HG03025 (cell line): Measurements from ENCODE around the gene GNAZ.
A peak's percentile ranks its signal among the peaks of the same experiment; 100 is the strongest.

Source experiments
- ATAC-seq: cut with Tn5 transposase; IDR thresholded peaks from one replicate; pipeline ENCODE4 v1.9.1; 2021; ENCODE audit warnings: mild to moderate bottlenecking, moderate library complexity; ENCODE audit not compliant: unreplicated experiment, low FRiP score

Gene GNAZ

DNA sequence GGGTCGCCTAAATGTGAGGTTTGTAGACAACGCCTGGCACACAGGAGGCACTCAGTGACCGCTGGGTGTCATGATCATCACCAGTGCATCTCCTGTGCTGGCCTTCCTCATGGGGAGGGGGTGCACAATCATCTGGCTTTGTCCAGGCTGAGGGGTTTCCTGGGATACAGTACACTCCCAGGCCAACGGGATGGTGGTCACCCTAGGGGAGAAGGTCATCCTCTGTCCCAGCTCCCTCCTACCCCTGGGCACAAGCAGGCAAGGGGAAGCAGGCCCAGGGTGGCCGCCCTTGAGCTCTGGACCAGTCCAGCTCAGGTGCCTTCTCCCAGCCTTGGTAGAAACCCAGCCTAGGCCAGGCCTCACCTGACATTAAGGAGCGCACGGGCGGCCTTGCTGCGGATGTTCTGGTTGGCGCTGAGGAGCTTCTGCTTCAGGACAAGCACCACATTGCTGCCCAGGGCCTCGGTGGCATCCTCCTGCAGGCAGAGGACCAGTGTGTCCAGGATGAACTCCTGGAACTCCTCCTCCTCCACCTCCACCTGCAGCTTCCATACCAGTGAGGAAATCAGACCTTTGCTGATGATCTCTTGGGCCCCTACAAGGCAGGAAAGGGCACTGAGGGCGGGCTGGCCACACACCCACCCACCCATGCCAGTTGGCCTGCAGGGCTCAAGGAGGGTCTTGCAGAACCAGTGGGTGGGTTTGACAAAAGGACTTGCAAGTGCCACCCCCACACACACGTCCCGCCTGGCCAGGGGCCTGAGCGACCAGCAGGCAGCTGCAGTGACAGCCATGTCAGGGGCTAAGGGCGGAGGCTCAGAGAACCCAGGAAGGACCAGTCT is 6.6 kb upstream of the GNAZ start:
- no peak for ATAC-seq

DNA sequence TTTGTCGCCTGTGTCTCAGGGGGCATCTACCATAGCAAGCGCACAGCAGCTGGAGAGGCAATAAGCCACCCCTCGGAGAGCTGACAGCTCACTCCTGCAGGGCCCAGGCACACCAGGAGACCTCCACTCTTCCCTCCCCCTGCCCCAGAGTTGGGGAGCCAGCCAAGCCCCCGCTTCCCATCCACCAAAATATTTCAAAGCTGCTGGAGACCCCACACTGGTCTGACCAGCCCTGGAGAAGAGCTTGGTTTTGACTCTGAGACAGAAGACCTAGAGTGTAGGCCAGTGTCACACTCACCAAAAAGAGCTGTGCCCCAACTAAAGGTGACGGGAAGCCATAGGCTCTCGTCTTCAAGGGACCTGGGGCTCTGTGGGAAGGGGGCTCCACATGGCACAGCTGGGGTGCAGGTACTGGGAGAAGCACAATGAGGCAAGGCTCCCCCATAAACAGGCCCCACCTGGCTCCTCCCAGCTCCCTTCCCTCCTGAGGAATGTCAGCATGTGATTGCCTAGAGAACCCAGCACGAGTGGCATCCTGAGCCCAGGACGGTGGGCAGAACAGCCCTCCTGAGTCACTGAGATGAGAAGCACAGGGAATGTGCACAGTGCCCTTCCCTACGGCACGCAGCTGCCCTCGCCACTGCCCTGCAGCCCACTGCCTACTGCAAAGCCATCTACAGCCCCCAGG is 5.8 kb upstream of the GNAZ start:
- ATAC-seq: no peak

DNA sequence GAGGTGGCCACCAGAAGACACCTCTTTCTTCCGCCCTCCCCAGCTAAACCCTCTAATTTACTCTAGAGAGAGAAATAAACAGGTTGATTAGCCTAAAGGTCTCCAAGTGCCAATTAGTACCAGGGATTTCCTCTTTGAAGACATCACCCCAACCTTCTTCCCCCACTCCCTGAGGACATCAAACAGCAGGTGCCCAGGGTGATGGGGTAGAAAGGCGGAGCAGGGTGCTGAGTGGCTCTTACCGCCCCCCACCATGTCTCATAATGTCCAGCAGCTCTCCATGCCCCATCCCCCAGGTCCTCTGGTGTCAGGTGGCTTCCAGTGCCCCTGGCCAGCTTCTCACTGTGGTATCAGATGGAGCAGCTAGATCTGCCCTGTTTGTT is 5.3 kb upstream of the GNAZ start:
- ATAC-seq: no peak

DNA sequence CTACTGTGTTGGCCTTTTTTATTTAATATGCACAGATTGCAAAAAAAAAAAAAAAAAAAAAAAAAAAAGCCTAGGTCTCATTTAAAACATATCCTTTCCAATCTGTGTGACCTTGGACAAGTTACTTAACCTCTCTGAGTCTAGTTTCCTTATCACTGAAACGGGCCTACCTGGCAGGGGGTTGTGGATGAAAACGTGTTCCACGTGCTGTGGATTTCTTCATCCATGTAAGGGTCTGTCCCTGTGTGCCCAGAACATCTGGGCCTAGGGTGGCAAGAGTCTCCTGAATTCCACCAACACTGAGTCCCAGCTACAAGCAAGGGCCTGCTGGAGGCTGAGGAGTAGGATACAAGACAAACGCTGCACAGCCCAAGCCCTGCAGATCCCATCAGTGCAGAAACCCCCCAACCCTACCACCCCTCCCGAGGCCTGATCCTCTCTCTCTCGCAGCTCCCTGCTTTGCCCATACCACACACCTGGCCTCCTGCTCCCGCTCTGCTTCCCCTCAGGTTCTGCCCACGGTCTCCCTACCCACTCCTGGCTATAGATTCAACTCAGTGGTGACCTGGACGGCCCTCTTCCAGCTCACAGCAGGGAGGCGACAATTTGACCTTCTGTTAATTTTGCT is 4.7 kb upstream of the GNAZ start:
- no peak for ATAC-seq

DNA sequence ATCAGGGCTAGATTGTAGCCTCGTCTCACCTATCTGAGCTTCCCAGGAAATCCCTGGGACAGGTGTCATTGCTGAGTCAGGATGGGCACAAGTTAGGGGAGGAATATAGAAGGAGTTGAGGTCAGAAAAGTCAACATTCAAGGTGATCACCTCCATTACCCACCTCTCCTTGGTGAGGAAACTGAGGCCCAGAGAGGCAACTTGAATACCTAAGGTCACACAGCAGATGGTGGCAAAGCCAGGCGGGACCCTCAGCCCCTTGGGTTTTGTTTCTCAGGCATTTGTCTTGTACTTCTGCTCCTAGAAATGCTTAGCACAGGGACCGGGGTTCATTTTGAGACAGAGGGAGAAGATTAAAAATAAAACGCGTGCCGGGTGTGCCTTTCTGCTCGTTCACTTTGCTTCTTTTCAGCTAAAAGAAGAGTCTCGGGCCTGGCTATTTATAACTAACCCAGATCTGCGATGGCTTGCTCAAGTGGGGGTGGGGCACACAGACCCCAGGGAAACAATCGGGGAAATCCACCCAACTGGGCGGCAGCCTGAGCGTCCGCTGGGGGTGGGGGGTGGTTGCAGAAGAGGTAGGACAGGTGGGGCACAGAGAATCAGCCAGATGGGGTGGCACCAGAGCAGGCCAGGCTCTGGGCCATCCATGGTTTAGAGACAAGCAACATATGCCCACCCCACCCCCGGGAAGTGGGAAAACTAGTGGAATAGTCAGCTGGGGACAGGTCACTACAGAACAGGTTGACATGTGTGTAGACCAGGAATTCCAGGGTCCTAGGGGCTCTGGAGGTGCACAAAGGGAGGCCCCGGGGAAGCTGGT is 3.9 kb upstream of the GNAZ start:
- ATAC-seq: no peak

DNA sequence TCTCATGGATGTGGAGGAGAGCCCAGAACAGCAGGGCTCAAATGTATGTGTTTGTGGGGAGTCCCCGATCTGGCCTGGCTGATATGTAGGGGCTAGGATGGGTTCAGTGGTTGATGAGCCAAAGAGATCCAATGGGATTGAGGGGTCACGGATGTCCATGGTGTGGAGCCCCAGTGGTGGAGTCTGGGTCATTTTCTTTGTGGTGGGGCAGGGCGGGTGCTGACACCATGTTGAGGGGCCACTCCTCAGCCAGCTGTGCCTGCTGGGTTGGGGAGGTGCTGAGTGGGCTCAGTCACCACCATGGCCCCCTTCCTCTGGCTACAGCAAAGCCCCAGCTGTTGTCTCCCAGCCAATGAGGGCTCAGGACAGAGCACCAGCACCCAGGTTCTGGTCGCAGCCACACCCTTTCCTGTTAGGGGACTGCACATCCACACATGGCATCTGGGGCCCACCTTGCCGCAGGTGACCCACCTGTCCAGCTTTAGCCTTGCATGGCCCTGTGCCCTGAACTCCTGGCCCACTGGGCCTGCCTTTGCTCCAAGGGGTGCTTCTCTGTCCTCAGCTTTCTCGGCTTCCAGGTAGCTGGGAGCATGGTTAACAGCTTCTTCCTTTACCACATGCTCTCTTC is 3.2 kb upstream of the GNAZ start:
- ATAC-seq: no peak

DNA sequence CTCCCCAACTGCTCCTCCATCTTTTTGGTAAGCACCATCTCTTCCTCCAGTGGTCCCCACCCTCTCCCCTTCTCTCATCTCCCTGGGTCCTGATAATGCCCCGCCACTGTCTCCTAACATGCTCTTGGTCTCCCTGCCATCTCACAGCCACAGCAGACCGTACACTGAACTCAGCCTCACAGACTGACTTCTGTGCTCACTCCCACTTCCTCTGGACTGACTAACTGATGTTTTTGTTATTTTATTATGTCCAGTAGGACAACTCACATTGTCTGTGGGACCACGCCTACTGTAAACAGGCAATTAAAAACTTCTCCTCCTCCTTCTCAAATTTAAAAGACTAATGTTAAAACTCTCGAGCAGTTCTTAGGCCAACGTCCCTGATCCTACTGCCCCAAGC is 2.6 kb upstream of the GNAZ start:
- no peak for ATAC-seq

DNA sequence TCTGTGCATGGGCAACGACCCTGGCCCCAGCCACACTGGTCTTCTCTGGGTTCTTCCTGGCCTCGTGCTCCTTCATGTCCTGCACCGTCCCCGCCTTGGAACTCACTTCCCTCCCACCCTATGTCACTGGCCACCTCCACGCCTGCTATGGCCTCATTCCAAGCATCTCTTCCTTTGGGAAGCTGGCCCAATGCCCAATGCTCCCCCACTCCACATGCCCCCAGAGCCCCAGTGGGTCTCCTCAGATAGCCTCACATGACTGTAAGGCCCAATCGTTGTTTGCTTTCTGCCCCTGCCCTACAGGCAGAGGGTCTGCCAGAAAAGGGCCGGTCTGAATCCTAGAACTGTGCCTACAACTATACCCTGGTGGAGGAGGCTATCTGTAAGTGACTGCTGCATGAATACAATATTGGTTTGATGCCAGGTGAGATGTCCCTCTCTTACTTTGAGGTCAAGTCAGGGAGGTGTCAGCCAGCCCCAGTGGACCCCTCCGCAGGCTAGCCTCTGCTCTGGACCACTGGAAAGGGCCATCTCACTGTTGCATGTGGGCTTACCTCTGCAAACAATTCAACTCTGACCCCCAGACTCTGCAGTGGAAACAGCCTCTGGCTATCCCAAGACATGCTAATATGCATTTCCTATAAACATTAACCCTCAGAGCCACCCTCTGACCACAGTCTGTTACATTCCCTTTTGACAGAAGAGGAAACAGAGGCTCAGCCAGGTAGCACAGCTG is 2.1 kb upstream of the GNAZ start:
- ATAC-seq: no peak

DNA sequence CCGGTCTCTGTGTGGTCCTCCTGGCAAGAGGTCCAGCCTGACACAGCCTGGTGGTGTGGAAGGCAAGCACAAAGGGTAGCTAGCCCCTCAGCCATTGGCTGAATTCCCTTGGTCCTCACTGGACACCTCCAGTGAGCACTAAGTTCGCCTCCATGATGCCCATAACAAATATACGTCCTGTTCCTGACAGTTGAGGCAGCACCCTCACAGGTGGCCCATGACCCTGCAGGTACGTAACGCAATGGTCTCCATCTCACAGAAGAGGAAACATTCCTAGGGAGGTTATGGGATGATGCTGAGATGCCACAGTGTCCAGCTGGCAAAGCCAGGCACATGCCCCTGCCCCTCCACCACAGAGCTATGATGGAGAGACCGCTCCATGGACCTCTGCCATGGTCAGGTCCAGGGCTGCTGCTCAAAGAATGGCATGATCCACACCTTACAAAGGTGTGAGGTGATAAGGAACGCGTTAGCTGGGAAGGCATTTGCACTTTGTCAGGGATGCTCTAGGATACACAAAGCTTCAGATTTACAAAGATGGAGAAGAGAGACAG is 1.4 kb upstream of the GNAZ start:
- ATAC-seq: no peak

DNA sequence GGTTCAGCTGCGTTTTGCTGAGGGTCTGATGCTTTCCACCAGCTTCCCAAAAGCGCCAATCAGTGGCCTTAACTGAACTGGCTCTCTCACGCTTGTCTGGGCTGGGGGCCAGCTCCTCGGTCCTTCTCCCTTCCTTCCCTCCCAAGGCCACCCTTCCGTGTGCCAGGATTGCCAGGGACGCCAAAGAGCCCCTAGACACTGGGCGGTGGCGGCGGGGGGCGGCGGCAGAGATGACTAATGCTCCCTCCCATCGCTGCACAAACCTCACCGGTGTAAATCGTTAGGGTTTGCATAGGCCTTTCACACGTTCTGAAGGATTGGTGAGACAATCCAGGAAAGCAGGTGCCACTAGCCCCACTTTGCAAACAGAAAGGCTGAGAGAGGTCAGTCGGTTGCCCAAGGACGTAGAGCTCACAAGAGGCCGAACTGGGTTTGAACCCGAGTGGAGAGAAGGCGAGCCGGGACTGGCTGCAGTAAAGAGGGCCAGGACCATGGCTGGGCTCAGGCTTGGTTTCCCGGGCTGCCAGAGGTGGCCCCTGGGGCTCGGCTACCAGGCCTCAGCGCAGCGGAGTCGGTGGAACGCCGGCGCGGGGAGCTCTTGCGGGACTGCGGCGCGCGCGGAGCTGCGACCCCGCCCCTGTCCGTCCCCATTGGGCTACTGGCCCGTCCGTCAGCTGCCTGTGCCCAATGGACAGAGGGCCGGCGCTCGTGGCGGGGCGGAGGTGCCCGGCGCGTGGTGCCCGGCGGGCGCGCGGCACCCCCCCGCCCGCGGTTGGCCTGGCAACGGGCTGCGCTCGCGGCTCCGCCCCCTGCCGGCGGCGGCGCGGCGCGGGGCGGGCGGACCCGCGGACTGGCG is 589 bp upstream of the GNAZ start:
- peak; percentile 70 for ATAC-seq

DNA sequence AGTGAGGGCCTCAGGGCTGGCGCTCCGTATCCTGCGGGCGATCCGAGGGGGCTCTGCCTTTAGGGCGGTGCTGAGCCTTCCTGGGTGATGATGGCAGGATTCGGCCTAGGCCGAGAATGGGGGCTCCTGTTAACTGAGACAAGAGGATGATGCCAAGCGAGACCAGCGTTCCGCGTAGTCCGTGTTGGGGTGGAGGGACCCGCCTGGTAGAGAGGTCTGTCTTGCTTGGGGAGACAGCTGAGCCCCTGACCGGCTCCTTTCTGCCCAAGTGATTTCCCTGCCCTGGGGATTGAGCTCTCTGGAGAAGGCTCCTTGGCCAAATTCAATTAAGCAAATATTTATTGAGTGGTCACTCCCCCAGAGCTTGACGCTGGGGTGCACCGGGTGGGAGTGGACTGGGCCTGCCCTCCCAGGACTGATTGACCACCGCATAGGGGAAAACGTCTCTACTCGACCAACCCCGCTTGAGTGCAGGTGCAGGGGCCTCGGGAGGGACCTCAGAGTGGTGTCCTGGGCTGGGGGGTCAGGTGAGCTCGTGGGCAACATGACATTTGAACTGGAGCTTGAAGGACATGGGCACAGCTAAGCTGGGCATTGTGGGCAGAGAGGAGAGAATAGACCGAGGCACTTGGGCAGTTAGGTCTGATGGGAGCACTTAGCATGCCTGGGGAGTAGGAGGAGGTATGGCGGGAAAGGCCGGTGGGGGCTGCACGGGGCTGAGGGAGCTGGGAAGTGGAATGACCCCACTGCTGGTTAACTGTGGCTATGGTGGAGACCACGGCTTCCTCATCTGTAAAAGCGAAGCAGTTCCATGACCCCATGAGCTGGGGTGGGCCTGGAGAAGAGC is 1.1 kb downstream of the GNAZ start:
- no peak for ATAC-seq

DNA sequence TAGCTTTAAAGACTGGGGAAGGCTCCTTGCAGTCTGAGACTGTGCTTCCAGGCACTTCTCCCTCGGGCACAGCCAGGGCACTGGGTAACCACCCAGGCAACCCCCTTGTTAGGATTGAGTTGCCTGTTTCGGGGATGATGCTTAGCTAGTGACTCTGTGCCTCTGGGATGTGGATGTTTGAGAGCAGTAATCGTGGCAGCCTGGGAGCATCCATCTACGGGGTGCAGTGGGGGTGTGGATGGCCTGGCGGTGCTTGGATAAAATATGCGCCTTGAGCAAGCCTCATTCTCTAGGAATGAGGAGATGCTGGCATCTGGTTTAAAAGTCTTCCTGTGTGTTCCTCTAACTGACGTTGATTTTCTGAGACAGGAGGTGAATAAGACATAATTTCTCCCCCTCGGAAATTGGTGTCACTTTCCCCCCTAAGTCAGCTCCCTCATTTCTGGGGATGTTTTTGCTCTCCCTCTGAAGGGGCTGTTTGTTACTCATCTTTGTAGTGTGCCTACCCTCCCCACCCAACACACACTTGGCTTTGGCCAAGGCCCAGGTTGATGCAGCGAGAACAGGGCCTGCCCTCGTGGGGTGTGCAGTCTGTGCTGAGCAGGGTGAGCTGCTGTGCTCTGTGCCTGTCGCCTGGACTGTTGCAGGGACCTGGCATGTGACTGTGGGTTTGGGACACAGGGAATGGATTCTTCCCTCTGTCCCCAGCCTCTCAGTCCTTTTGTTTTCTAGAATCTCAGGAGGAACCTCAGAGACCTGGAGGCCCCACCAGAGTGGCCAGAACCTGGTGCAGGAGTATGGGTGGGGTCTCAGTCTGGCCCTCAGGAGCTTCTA is 2.0 kb downstream of the GNAZ start:
- no peak for ATAC-seq

DNA sequence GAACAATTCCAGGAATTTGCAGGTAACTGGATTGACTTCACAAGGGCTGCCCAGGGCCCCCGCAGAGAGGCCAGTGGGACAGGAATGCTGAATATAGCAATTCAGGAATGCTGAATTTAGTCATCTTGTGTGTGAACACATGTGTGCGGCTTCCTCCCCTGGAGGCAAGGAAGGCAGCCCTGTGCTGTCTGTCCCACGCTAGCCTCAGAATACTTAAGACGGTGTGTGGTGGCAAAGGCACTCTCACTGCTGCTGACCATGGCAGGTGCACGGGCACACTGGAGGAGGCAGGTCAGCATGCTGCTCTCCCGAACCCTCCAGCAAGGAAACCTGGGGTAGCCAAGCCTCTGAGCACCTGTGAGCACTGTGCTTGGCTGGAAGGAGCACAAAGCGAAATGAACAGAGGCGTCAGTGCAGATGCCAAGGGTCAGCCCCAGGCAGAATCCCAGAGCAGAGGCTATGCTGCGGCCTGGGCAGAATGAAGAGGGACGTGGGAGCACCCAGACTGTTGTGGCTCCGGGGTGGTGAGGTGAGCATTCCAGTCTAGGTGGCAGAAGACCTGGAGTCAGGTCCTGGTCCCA is 2.7 kb downstream of the GNAZ start:
- ATAC-seq: no peak

DNA sequence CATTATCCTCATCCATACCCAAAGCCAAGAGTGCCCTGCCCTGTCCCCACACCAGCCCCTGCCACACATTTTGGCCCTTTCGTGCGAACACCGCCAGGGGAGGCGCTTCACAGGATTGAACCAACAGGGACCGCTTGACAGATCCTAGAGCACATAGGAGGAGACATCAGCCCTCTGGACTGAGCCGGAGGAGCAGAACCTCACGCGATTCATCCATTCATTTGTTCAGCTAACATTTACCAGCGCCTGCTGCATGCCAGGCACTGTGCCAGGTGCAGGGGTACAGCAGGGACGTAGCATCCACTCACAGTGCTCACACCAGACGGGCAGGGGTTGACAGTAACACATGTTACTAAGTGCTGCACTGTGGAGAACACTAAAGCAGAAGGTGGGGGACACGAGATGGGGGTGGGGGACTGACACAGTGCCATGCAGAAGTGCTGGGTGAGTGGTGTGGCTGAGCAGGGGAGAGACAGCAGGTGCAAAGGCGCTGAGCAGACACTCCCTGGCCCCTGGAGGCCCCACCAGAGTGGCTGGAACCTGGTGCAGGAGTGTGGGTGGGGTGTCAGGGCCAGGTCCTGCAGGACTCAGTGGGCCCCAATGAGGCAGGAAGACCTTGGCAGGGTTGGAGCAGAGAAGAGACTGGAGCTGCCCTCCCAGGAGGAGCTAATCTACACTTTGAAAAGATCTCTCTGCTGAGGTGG is 3.4 kb downstream of the GNAZ start:
- ATAC-seq: no peak

DNA sequence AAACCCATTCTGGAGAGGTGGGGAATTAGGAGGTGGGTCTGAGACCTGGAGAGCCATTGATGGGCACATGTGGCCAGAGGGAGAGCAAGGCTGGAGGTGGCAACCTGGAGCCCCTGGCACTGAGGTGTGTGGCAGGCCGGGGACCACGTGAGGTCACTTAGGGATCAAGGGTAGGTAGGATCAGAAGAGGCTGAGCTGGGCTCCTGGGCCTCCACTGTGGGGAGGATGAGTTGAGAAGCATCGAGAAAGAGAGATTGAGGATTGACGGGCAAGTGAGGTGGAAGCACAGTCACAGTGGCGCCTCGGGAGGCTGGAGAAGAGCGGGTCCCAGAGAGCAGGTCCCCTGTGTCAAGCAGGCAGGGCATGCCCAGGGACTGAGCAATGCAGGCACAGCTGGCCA is 4.1 kb downstream of the GNAZ start:
- ATAC-seq: no peak

DNA sequence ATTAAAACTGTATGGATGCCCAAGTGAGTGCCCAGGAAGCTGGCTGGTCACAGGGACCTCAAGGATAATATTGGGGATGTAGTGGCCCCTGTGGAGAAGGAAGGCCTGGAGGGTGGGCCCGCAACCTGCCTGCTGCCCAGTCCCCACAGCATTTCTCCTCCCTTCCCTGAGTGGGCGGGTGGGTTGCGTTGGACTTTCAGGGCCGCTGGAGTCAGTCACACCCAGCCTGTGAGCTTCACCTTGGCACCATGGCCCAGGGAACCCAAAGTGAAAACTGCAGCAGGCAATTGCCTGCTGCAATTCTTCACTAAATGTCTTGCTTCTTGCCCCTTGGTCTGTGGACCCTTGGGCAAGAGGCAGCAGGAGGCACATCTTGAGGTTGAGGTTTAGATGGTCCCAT is 4.7 kb downstream of the GNAZ start:
- ATAC-seq: no peak
